SJCRH30 (cell line): ENCODE measurements around the gene NEK7. TPM values are rescaled to one million over a fixed set of nuclear protein-coding genes. Genes with fewer than 3 reads are reported as not detected.

Experiments used
- DNase-seq, 2 experiments: peaks; one replicate each; pipeline ENCODE4 v3.0.0-alpha.2; 2015 to 2020
- H3K27ac ChIP-seq: fragments of 250-450 bp; sonication (Bioruptor Pico); 2 replicates; pipeline ENCODE4 v1.5.1; 2020; ENCODE audit warnings: mild to moderate bottlenecking, moderate library complexity
- H3K27me3 ChIP-seq: fragments of 250-450 bp; sonication (Bioruptor Pico); 2 replicates; pipeline ENCODE4 v1.5.1; 2020; ENCODE audit warnings: mild to moderate bottlenecking, moderate library complexity
- H3K36me3 ChIP-seq: fragments of 250-450 bp; sonication (Bioruptor Pico); 2 replicates; pipeline ENCODE4 v1.5.1; 2020; ENCODE audit warnings: mild to moderate bottlenecking, moderate library complexity
- H3K4me1 ChIP-seq: fragments of 250-450 bp; sonication (Bioruptor Pico); 2 replicates; pipeline ENCODE4 v1.5.1; 2020; ENCODE audit warnings: mild to moderate bottlenecking, moderate library complexity
- H3K4me3 ChIP-seq: fragments of 250-450 bp; sonication (Bioruptor Pico); 2 replicates; pipeline ENCODE4 v1.5.1; 2020; ENCODE audit warnings: mild to moderate bottlenecking, moderate library complexity
- H3K9me3 ChIP-seq: fragments of 250-450 bp; sonication (Bioruptor Pico); replicated peaks from 2 replicates; pipeline ENCODE4 v1.5.1; 2020; ENCODE audit warnings: mild to moderate bottlenecking, moderate library complexity
- total RNA-seq: library from RNA; depleted of rRNA; stranded (reverse); fragments of >200 nt; shearing (Covaris generic); gene quantifications from 2 replicates; pipeline ENCODE4 v1.2.3, GENCODE V29; 2014

NEK7 gene
- total RNA-seq, 1 experiment from 2014 or later, result 28.4 TPM

GRCh38 chr1:198316546-198317100, 159.8 kb downstream of the NEK7 start:
- Histone ChIP-seq H3K4me1 (no peaks in the 10 kb centered on the region), H3K9me3 (no peaks in the 10 kb centered on the region), H3K4me3 (no peak overlapping the region), H3K27me3 (no peaks in the 10 kb centered on the region), H3K27ac (no peak overlapping the region), H3K36me3 (no peaks in the 10 kb centered on the region)
- no peak for DNase-seq

GRCh38 chr1:198318085-198318484, 161.3 kb downstream of the NEK7 start:
- Histone ChIP-seq H3K9me3 (no peaks in the 10 kb centered on the region), H3K27ac (no peak overlapping the region), H3K27me3 (no peaks in the 10 kb centered on the region), H3K36me3 (no peaks in the 10 kb centered on the region), H3K4me1 (no peaks in the 10 kb centered on the region), H3K4me3 (no peak overlapping the region)
- DNase-seq, result no peak

GRCh38 chr1:198320759-198321158, 164.0 kb downstream of the NEK7 start:
- H3K36me3 ChIP-seq, result no peaks in the 10 kb centered on the region
- H3K4me1 ChIP-seq, result no peaks in the 10 kb centered on the region
- DNase-seq, result no peak
- H3K27ac ChIP-seq, result no peak overlapping the region
- no peaks in the 10 kb centered on the region for H3K27me3 ChIP-seq
- no peaks in the 10 kb centered on the region for H3K9me3 ChIP-seq
- H3K4me3 ChIP-seq, result no peak overlapping the region

- Histone ChIP-seq H3K4me3 (no peak overlapping the region), H3K4me1 (no peaks in the 10 kb centered on the region), H3K9me3 (no peaks in the 10 kb centered on the region), H3K36me3 (no peaks in the 10 kb centered on the region), H3K27ac (no peak overlapping the region), H3K27me3 (no peaks in the 10 kb centered on the region)
- DNase-seq, result no peak
These were observed 169.4 kb downstream of the NEK7 start for GRCh38 chr1:198326232-198326631.

GRCh38 chr1:198326915-198327314, 170.1 kb downstream of the NEK7 start:
- no peaks in the 10 kb centered on the region for H3K36me3 ChIP-seq
- H3K27ac ChIP-seq, result no peak overlapping the region
- H3K4me1 ChIP-seq, result no peaks in the 10 kb centered on the region
- DNase-seq, result no peak
- H3K4me3 ChIP-seq, result no peak overlapping the region
- H3K27me3 ChIP-seq, result no peaks in the 10 kb centered on the region
- H3K9me3 ChIP-seq, result no peaks in the 10 kb centered on the region

GRCh38 chr1:198328458-198329032, 171.7 kb downstream of the NEK7 start:
- no peak overlapping the region for H3K4me3 ChIP-seq
- no peaks in the 10 kb centered on the region for H3K27me3 ChIP-seq
- no peak overlapping the region for H3K27ac ChIP-seq

GRCh38 chr1:198330982-198331615, 174.3 kb downstream of the NEK7 start:
- no peaks in the 10 kb centered on the region for H3K4me1 ChIP-seq
- no peaks in the 10 kb centered on the region for H3K9me3 ChIP-seq
- no peaks in the 10 kb centered on the region for H3K27me3 ChIP-seq
- DNase-seq, result no peak
- H3K36me3 ChIP-seq, result no peaks in the 10 kb centered on the region
- no peak overlapping the region for H3K27ac ChIP-seq
- H3K4me3 ChIP-seq, result no peak overlapping the region

More at GRCh38 chr1:198328458-198329032, 171.7 kb downstream of the NEK7 start:
- no peaks in the 10 kb centered on the region for H3K36me3 ChIP-seq
- no peak for DNase-seq
- H3K9me3 ChIP-seq, result no peaks in the 10 kb centered on the region
- H3K4me1 ChIP-seq, result no peaks in the 10 kb centered on the region

GRCh38 chr1:198333744-198334143, 176.9 kb downstream of the NEK7 start:
- H3K27me3 ChIP-seq, result no peaks in the 10 kb centered on the region
- no peak overlapping the region for H3K4me3 ChIP-seq
- no peak for DNase-seq

GRCh38 chr1:198335663-198336062, 178.9 kb downstream of the NEK7 start:
- H3K9me3 ChIP-seq, result no peaks in the 10 kb centered on the region
- H3K4me1 ChIP-seq, result no peaks in the 10 kb centered on the region
- H3K27me3 ChIP-seq, result no peaks in the 10 kb centered on the region
- H3K36me3 ChIP-seq, result no peaks in the 10 kb centered on the region
- no peak for DNase-seq
- H3K4me3 ChIP-seq, result no peak overlapping the region
- no peak overlapping the region for H3K27ac ChIP-seq

More at GRCh38 chr1:198333744-198334143, 176.9 kb downstream of the NEK7 start:
- Histone ChIP-seq H3K27ac (no peak overlapping the region), H3K4me1 (no peaks in the 10 kb centered on the region), H3K36me3 (no peaks in the 10 kb centered on the region), H3K9me3 (no peaks in the 10 kb centered on the region)

GRCh38 chr1:198337886-198338285, 181.1 kb downstream of the NEK7 start:
- H3K27ac ChIP-seq, result no peak overlapping the region
- no peaks in the 10 kb centered on the region for H3K9me3 ChIP-seq
- DNase-seq, result no peak
- no peak overlapping the region for H3K4me3 ChIP-seq
- no peaks in the 10 kb centered on the region for H3K4me1 ChIP-seq
- H3K36me3 ChIP-seq, result no peaks in the 10 kb centered on the region
- no peaks in the 10 kb centered on the region for H3K27me3 ChIP-seq

GRCh38 chr1:198340139-198340538, 183.3 kb downstream of the NEK7 start:
- H3K36me3 ChIP-seq, result no peaks in the 10 kb centered on the region
- H3K27ac ChIP-seq, result no peak overlapping the region
- no peaks in the 10 kb centered on the region for H3K27me3 ChIP-seq
- DNase-seq, result no peak
- no peak overlapping the region for H3K4me3 ChIP-seq
- H3K4me1 ChIP-seq, result no peaks in the 10 kb centered on the region
- H3K9me3 ChIP-seq, result no peaks in the 10 kb centered on the region

- H3K27ac ChIP-seq, result no peak overlapping the region
- H3K9me3 ChIP-seq, result no peaks in the 10 kb centered on the region
- no peaks in the 10 kb centered on the region for H3K27me3 ChIP-seq
- H3K4me3 ChIP-seq, result no peak overlapping the region
- H3K36me3 ChIP-seq, result no peaks in the 10 kb centered on the region
- no peaks in the 10 kb centered on the region for H3K4me1 ChIP-seq
- DNase-seq, result no peak
These were observed 189.4 kb downstream of the NEK7 start for GRCh38 chr1:198346178-198346577.

GRCh38 chr1:198350456-198350855, 193.7 kb downstream of the NEK7 start:
- no peaks in the 10 kb centered on the region for H3K4me1 ChIP-seq
- no peak overlapping the region for H3K27ac ChIP-seq
- H3K27me3 ChIP-seq, result no peaks in the 10 kb centered on the region
- no peaks in the 10 kb centered on the region for H3K36me3 ChIP-seq
- no peak for DNase-seq
- H3K4me3 ChIP-seq, result no peak overlapping the region
- H3K9me3 ChIP-seq, result no peaks in the 10 kb centered on the region

- Histone ChIP-seq H3K4me1 (no peaks in the 10 kb centered on the region), H3K27ac (no peak overlapping the region), H3K27me3 (no peaks in the 10 kb centered on the region), H3K36me3 (no peaks in the 10 kb centered on the region), H3K9me3 (no peaks in the 10 kb centered on the region), H3K4me3 (no peak overlapping the region)
- DNase-seq, result no peak
These were observed 196.3 kb downstream of the NEK7 start for GRCh38 chr1:198352975-198353695.

GRCh38 chr1:198357937-198358336, 201.1 kb downstream of the NEK7 start:
- DNase-seq, result no peak
- Histone ChIP-seq H3K4me1 (no peaks in the 10 kb centered on the region), H3K4me3 (no peak overlapping the region), H3K27ac (no peak overlapping the region), H3K27me3 (no peaks in the 10 kb centered on the region), H3K36me3 (no peaks in the 10 kb centered on the region), H3K9me3 (no peaks in the 10 kb centered on the region)
